ENCODE measurements around the gene GMPPA. TPM values are rescaled to one million over a fixed set of nuclear protein-coding genes. Genes with fewer than 3 reads are reported as not detected.
A peak's percentile ranks its signal among the peaks of the same experiment; 100 is the strongest.

GMPPA gene
- total and polyA plus RNA-seq, 5 donors from 2014 or later: 17.2 to 35.1 (median 25.9) TPM

- DNase-seq: no peak
- Mint-ChIP-seq H3K4me3 (no peak overlapping the region), H3K27me3 (peaks cover 6% of the 10 kb centered on the region)
Measured at GRCh38 chr2:219471476-219472371, 27.0 kb upstream of the GMPPA start.

DNA sequence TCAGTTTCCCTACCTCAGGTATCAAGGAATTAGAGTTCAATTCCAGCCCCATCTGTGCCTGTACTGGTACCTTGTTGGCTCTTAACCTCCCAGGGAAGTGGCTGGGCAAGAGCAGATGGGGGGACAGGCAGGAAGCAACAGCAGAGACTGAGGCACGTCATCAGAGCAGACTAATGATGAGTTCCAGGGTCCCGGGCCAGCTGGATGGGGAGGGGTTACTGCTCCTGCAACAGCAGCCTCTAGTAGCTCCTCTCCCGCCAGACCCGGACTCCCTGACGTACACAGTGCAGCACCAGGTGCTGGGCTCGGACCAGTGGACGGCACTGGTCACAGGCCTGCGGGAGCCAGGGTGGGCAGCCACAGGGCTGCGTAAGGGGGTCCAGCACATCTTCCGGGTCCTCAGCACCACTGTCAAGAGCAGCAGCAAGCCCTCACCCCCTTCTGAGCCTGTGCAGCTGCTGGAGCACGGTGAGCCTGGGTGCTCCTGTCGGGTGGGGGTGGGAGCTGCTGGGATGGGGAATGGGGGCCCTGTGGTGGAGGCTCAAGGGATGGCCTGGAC is 26.0 kb upstream of the GMPPA start:
- H3K4me3 ChIP-seq (ENCODE audit: low read depth, low read length): no peak overlapping the region
- Mint-ChIP-seq H3K36me3 (no peaks in the 10 kb centered on the region), H3K4me1 (peaks cover 0 to 5% (median 0%) of the 10 kb centered on the region in 4 donors), H3K4me3 (no peak overlapping the region), H3K27ac (no peak overlapping the region), H3K9me3 (no peaks in the 10 kb centered on the region), H3K27me3 (peaks cover 6% of the 10 kb centered on the region)
- no peak for DNase-seq
- ATAC-seq (ENCODE audit: low read depth in 2 of 2): no peak
- H3K9me3 ChIP-seq (ENCODE audit: control insufficient read depth in 2 of 2, low read length in 2 of 2): no peaks in the 10 kb centered on the region
- no peaks in the 10 kb centered on the region for H3K36me3 ChIP-seq (ENCODE audit: control insufficient read depth, insufficient read depth, low read length)
- no peaks in the 10 kb centered on the region for H3K27me3 ChIP-seq (ENCODE audit: control insufficient read depth, insufficient read depth, low read length)
- H3K27ac ChIP-seq (ENCODE audit: insufficient read depth, low read length, poor library complexity, severe bottlenecking): no peak overlapping the region
- no peaks in the 10 kb centered on the region for H3K4me1 ChIP-seq (ENCODE audit: control insufficient read depth, insufficient read depth, low read length, poor library complexity, severe bottlenecking)

More at GRCh38 chr2:219471476-219472371, 27.0 kb upstream of the GMPPA start:
- Mint-ChIP-seq H3K36me3 (no peaks in the 10 kb centered on the region), H3K27ac (no peak overlapping the region), H3K9me3 (no peaks in the 10 kb centered on the region), H3K4me1 (peaks cover 0 to 5% (median 0%) of the 10 kb centered on the region in 4 donors)
- Histone ChIP-seq H3K4me3 (ENCODE audit: low read depth, low read length) (no peak overlapping the region), H3K27me3 (ENCODE audit: control insufficient read depth, insufficient read depth, low read length) (no peaks in the 10 kb centered on the region), H3K4me1 (ENCODE audit: control insufficient read depth, insufficient read depth, low read length, poor library complexity, severe bottlenecking) (no peaks in the 10 kb centered on the region), H3K27ac (ENCODE audit: insufficient read depth, low read length, poor library complexity, severe bottlenecking) (no peak overlapping the region), H3K36me3 (ENCODE audit: control insufficient read depth, insufficient read depth, low read length) (no peaks in the 10 kb centered on the region), H3K9me3 (ENCODE audit: control insufficient read depth in 2 of 2, low read length in 2 of 2) (no peaks in the 10 kb centered on the region)
- ATAC-seq (ENCODE audit: low read depth in 2 of 2): peak in 1 of 2 donors; percentile 16

DNA sequence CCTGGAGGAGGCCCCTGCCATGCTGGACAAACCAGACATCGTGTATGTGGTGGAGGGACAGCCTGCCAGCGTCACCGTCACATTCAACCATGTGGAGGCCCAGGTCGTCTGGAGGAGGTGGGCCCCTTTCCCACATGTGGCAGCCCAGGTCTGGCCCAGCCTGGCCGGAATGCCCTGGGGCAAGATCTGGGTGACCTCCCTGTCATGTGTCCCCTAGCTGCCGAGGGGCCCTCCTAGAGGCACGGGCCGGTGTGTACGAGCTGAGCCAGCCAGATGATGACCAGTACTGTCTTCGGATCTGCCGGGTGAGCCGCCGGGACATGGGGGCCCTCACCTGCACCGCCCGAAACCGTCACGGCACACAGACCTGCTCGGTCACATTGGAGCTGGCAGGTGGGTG is 25.2 kb upstream of the GMPPA start:
- Mint-ChIP-seq H3K9me3 (no peaks in the 10 kb centered on the region), H3K4me1 (peaks cover 0 to 5% (median 0%) of the 10 kb centered on the region in 4 donors), H3K27me3 (peaks cover 6% of the 10 kb centered on the region), H3K4me3 (no peak overlapping the region), H3K27ac (no peak overlapping the region), H3K36me3 (no peaks in the 10 kb centered on the region)
- DNase-seq (no peak), ATAC-seq (ENCODE audit: low read depth in 2 of 2) (no peak)
- H3K4me3 ChIP-seq (ENCODE audit: low read depth, low read length): no peak overlapping the region
- no peak overlapping the region for H3K27ac ChIP-seq (ENCODE audit: insufficient read depth, low read length, poor library complexity, severe bottlenecking)
- H3K36me3 ChIP-seq (ENCODE audit: control insufficient read depth, insufficient read depth, low read length): no peaks in the 10 kb centered on the region
- no peaks in the 10 kb centered on the region for H3K4me1 ChIP-seq (ENCODE audit: control insufficient read depth, insufficient read depth, low read length, poor library complexity, severe bottlenecking)
- no peaks in the 10 kb centered on the region for H3K27me3 ChIP-seq (ENCODE audit: control insufficient read depth, insufficient read depth, low read length)
- H3K9me3 ChIP-seq (ENCODE audit: control insufficient read depth in 2 of 2, low read length in 2 of 2): no peaks in the 10 kb centered on the region

GRCh38 chr2:219474285-219475060 is 24.2 kb upstream of the GMPPA start:
- Histone ChIP-seq H3K4me1 (ENCODE audit: control insufficient read depth, insufficient read depth, low read length, poor library complexity, severe bottlenecking) (no peaks in the 10 kb centered on the region), H3K27ac (ENCODE audit: insufficient read depth, low read length, poor library complexity, severe bottlenecking) (no peak overlapping the region), H3K9me3 (ENCODE audit: control insufficient read depth in 2 of 2, low read length in 2 of 2) (no peaks in the 10 kb centered on the region), H3K4me3 (ENCODE audit: low read depth, low read length) (no peak overlapping the region), H3K27me3 (ENCODE audit: control insufficient read depth, insufficient read depth, low read length) (no peaks in the 10 kb centered on the region), H3K36me3 (ENCODE audit: control insufficient read depth, insufficient read depth, low read length) (no peaks in the 10 kb centered on the region)
- ATAC-seq (ENCODE audit: low read depth in 2 of 2) (no peak), DNase-seq (no peak)
- Mint-ChIP-seq H3K9me3 (no peaks in the 10 kb centered on the region), H3K4me1 (peaks cover 0 to 5% (median 0%) of the 10 kb centered on the region in 4 donors), H3K36me3 (no peaks in the 10 kb centered on the region), H3K27me3 (peaks cover 6% of the 10 kb centered on the region), H3K4me3 (no peak overlapping the region), H3K27ac (no peak overlapping the region)

DNA sequence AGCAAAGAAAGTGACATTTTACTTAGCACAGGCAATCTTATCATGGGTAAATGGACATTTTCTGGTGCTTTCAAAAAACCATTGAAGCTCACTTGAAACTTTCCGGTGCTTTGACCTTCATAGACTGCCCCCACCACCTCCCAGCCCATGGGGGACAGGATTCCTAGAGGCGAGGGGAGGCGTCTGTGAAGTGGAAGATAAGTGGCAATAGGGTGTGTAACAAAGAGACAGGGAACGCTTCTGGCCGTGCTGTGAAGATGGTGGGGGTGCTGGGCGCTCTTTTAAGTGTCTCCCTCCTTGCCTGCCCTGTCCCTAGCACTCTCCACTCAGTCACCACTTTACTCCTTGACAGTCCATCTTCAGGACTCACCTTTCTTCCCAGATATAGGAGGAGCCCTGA is 23.4 kb upstream of the GMPPA start:
- Mint-ChIP-seq H3K27ac (no peak overlapping the region), H3K27me3 (peaks cover 6% of the 10 kb centered on the region), H3K4me3 (no peak overlapping the region), H3K4me1 (peaks cover 0 to 5% (median 0%) of the 10 kb centered on the region in 4 donors), H3K36me3 (no peaks in the 10 kb centered on the region), H3K9me3 (no peaks in the 10 kb centered on the region)
- ATAC-seq (ENCODE audit: low read depth in 2 of 2): no peak
- Histone ChIP-seq H3K27me3 (ENCODE audit: control insufficient read depth, insufficient read depth, low read length) (no peaks in the 10 kb centered on the region), H3K4me3 (ENCODE audit: low read depth, low read length) (no peak overlapping the region), H3K36me3 (ENCODE audit: control insufficient read depth, insufficient read depth, low read length) (no peaks in the 10 kb centered on the region), H3K27ac (ENCODE audit: insufficient read depth, low read length, poor library complexity, severe bottlenecking) (no peak overlapping the region), H3K9me3 (ENCODE audit: control insufficient read depth in 2 of 2, low read length in 2 of 2) (no peaks in the 10 kb centered on the region), H3K4me1 (ENCODE audit: control insufficient read depth, insufficient read depth, low read length, poor library complexity, severe bottlenecking) (no peaks in the 10 kb centered on the region)
- no peak for DNase-seq

DNA sequence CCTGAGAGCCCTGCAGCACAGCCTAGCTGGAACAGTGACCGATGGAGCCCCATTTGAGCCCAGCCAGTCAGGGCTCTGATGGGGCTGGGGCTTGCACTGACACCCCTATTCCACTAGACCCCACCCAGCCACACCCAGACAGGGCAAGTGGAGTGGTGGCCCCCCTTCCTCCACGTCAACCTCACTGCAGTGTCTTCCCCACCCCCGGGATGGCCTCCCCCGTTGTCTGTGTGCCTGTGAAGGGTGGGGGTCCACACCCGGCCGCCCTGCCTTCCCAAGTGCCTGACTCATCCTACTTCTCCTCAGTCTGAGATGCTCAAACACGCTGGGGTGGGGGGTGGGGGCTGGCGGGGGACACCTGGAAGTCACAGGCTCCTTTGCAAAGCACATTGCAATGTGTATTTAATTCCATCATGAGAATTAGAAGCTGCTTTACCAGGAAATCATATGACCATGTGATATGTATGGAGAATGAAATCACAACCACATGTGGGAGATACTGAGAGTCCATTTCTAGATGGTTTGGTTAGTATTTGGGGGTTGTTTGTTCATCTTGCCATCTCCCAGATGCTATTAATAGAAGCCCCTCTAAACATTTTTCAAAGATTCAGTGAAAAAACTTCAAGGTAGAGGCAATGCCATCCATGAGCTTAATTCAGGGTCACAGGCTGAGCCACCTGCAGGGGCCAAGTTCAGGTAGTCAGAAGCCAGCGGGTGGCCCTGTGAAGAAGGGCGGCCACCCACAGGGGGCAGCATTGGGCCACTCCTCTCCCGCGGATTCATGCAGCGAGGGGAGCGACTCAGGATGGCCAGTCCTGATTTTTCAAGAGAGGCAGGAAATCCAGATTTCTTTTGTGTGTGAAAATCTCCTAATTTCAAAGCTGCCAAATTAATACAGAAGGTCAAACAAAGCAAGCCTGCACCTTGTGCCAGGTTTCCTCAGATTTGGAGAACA is 22.7 kb upstream of the GMPPA start:
- H3K27me3 ChIP-seq (ENCODE audit: control insufficient read depth, insufficient read depth, low read length): no peaks in the 10 kb centered on the region
- Mint-ChIP-seq H3K9me3 (no peaks in the 10 kb centered on the region), H3K4me1 (peaks cover 0 to 5% (median 0%) of the 10 kb centered on the region in 4 donors)

DNA sequence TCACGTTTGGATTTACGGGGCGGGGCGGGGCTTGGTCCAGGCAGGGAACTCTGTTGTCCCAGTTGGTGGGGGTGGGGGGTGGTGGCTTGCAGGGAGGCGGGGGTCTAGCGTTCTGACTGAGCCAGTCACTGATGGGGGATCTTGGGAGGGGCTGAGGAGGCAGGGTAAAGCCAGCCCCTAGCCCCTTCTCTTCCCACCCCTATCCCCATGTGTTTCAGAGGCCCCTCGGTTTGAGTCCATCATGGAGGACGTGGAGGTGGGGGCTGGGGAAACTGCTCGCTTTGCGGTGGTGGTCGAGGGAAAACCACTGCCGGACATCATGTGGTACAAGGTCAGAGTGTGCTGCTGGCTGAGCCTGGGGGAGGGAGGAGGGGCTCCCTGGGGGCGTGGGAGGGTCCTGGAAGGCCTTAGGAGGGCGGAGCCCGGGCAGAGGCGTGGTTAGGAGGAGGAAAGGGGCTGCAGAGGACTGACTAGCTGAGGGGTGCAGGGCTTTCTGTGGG is 22.0 kb upstream of the GMPPA start:
- Mint-ChIP-seq H3K36me3 (no peaks in the 10 kb centered on the region), H3K4me3 (no peak overlapping the region), H3K27me3 (peaks cover 5% of the 10 kb centered on the region), H3K27ac (no peak overlapping the region), H3K9me3 (no peaks in the 10 kb centered on the region), H3K4me1 (peaks cover 0 to 5% (median 0%) of the 10 kb centered on the region in 4 donors)
- no peaks in the 10 kb centered on the region for H3K9me3 ChIP-seq (ENCODE audit: control insufficient read depth in 2 of 2, low read length in 2 of 2)
- no peaks in the 10 kb centered on the region for H3K27me3 ChIP-seq (ENCODE audit: control insufficient read depth, insufficient read depth, low read length)
- H3K36me3 ChIP-seq (ENCODE audit: control insufficient read depth, insufficient read depth, low read length): no peaks in the 10 kb centered on the region
- ATAC-seq (ENCODE audit: low read depth in 2 of 2) (no peak), DNase-seq (no peak)
- no peaks in the 10 kb centered on the region for H3K4me1 ChIP-seq (ENCODE audit: control insufficient read depth, insufficient read depth, low read length, poor library complexity, severe bottlenecking)
- no peak overlapping the region for H3K27ac ChIP-seq (ENCODE audit: insufficient read depth, low read length, poor library complexity, severe bottlenecking)
- no peak overlapping the region for H3K4me3 ChIP-seq (ENCODE audit: low read depth, low read length)

More for the DNA sequence above, 22.7 kb upstream of the GMPPA start:
- Histone ChIP-seq H3K4me1 (ENCODE audit: control insufficient read depth, insufficient read depth, low read length, poor library complexity, severe bottlenecking) (no peaks in the 10 kb centered on the region), H3K36me3 (ENCODE audit: control insufficient read depth, insufficient read depth, low read length) (no peaks in the 10 kb centered on the region), H3K4me3 (ENCODE audit: low read depth, low read length) (no peak overlapping the region), H3K9me3 (ENCODE audit: control insufficient read depth in 2 of 2, low read length in 2 of 2) (no peaks in the 10 kb centered on the region), H3K27ac (ENCODE audit: insufficient read depth, low read length, poor library complexity, severe bottlenecking) (no peak overlapping the region)
- no peaks in the 10 kb centered on the region for H3K36me3 Mint-ChIP-seq
- no peak overlapping the region for H3K4me3 Mint-ChIP-seq
- peak in 1 of 2 donors; percentile 56 for ATAC-seq (ENCODE audit: low read depth in 2 of 2)
- no peak overlapping the region for H3K27ac Mint-ChIP-seq
- peak in 2 of 3 donors; percentile 29 to 47 for DNase-seq
- H3K27me3 Mint-ChIP-seq: peaks cover 1% of the 10 kb centered on the region
